ENCODE measurements around the gene EEF1G. TPM values are rescaled to one million over a fixed set of nuclear protein-coding genes. Genes with fewer than 3 reads are reported as not detected.

Gene EEF1G
- total RNA-seq, 1 experiment from 2014 or later, result 1,667 TPM

GRCh38 chr11:62621567-62622470 is 48.1 kb upstream of the EEF1G start, which contains the start of gene B3GAT3 (continued):
- TF ChIP-seq ZBTB43 (CRISPR knock-in tag; IDR thresholded peaks at IDR 0.05) (0 out of 2 replicates have a peak, but pooled peaks have one; percentile 47), ATF6 (CRISPR knock-in tag; IDR thresholded peaks at IDR 0.05) (no peak), ZNF121 (CRISPR knock-in tag; IDR thresholded peaks at IDR 0.05) (no peak), JUN (CRISPR knock-in tag; IDR thresholded peaks at IDR 0.05) (no peak), ZNF512 (CRISPR knock-in tag; IDR thresholded peaks at IDR 0.05; ENCODE audit: borderline replicate concordance) (no peak), ZNF425 (CRISPR knock-in tag; conservative IDR thresholded peaks at IDR 0.05) (no peak), NFATC4 (CRISPR knock-in tag; IDR thresholded peaks at IDR 0.05) (0 out of 2 replicates have a peak, but pooled peaks have one; percentile 5), FOXP4 (CRISPR knock-in tag; IDR thresholded peaks at IDR 0.05) (peak; percentile 84), TEAD4 (CRISPR knock-in tag; IDR thresholded peaks at IDR 0.05) (no peak), MYBL2 (CRISPR knock-in tag; IDR thresholded peaks at IDR 0.05) (no peak), ZSCAN18 (CRISPR knock-in tag; IDR thresholded peaks at IDR 0.05) (no peak), ZNF317 (CRISPR knock-in tag; IDR thresholded peaks at IDR 0.05; ENCODE audit: borderline replicate concordance, low read depth) (peak; percentile 63; the same call in 1 of the 2 replicates), SOX15 (CRISPR knock-in tag; IDR thresholded peaks at IDR 0.05) (no peak), ARID4B (CRISPR knock-in tag; IDR thresholded peaks at IDR 0.05; ENCODE audit: borderline replicate concordance) (no peak; the same call in 1 of the 2 replicates), AFF4 (CRISPR knock-in tag; IDR thresholded peaks at IDR 0.05; ENCODE audit: borderline replicate concordance) (no peak), ZBTB21 (CRISPR knock-in tag; IDR thresholded peaks at IDR 0.05; ENCODE audit: borderline replicate concordance) (no peak)

Measured in WTC11 (cell line).